NB4 (cell line): Measurements from ENCODE around the gene RAD51B.

ENCODE experiments used
- DNase-seq: peaks from one replicate; pipeline ENCODE4 v3.0.0; 2010; ENCODE audit warnings: low read depth
- H3K4me3 ChIP-seq: one replicate; pipeline ENCODE4 v1.5.1; 2011; ENCODE audit warnings: mild to moderate bottlenecking, low read depth, low read length, moderate library complexity
- CTCF ChIP-seq: IDR thresholded peaks from one replicate; pipeline ENCODE4 v1.5.1; 2012; ENCODE audit warnings: low read depth, low read length
- MAX ChIP-seq: IDR thresholded peaks from 2 replicates; pipeline ENCODE4 v1.6.1; 2011; ENCODE audit warnings: low read depth, low read length
- MYC ChIP-seq: IDR thresholded peaks from 2 replicates; pipeline ENCODE4 v1.6.1; 2011; ENCODE audit warnings: low read depth, low read length
- POLR2A ChIP-seq: IDR thresholded peaks from 2 replicates; pipeline ENCODE4 v1.6.1; 2011; ENCODE audit warnings: mild to moderate bottlenecking; ENCODE audit not compliant: insufficient read length; ENCODE audit errors: extremely low read depth

The RAD51B gene

DNA sequence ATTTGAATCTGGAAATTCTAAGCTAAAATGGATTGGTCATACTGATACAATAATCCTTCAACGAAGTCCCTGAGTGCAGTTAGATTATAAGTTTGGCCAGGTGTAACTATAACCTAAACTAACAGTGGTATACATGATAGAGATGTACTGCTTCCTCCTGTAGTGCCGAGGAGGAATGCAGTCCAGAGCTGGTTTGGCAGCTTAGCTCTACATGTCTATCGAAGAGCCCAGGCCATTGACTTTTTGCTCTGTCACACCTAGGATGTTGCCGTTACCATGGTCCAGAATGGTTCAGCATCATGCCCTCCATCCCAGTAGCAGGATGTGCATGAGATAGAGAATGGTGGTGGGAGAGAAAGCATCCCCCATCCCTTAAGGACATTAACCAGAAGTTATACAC lies 655.2 kb downstream of the RAD51B start:
- DNase-seq: no peak
- H3K4me3 ChIP-seq: no peak overlapping the region
- TF ChIP-seq POLR2A: no peak

DNA sequence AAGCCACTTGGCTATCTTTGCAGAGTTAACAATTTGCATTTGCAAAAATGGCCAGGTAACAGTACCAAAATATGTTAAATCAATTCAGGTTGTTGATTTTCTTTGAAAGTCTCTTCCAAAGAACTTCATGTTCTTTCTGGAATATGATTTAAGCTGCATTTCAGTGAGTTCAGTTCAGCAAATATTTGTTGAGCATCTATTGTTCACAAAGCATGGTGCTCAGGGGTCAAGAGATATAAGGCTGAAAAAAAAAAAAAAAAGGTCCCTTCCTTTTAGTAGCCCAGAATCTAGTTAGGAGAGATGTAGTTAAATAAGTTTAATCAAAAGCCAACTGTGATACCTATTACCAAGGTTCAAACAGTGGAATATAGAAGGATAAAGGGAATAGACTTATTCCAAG lies 656.2 kb downstream of the RAD51B start:
- H3K4me3 ChIP-seq: no peak overlapping the region
- no peak for DNase-seq
- TF ChIP-seq MYC (no peak), CTCF (no peak), MAX (no peak), POLR2A (no peak)

DNA sequence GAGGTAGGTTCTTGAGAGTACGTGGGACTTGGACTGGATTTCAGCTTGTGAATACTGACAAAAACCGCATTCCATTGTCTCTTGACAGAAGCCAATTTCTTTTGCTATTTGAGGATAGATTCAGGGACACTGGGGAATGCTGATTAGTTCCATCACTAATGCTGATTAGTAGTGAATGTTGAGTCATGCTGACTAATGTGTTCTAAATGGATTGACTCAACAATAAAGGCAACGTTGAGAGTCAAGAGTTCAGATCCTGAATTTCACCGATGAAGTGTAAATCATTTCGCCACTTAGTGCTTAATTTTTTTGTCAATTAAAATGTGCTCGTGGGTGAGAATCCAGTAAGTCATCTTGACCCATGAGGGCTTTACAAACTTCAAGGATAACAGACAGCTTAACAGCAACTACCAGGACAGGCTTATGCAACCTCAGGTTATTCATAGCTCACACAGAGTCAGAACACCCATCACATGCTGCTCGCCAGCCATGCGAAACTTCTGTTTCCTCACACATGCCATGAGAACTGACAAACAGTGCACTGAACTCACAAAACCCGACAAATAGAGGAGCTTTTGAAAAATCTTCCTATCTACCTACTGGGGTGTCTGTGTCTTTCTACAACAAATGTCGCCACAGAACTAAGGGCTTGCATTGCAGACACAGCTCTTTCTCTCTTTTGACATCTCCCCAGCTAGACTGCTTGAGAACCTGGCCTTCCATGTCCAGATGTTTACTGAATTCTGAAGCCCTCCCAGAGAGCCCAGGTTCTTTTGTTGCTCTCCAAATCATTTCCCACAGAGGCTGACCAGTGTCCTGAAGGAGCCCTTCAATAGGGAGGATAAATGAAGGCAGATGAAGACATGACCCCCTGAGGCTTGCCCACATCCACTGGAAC lies 656.9 kb downstream of the RAD51B start:
- TF ChIP-seq POLR2A: no peak
- no peak for TF ChIP-seq MYC
- 0 out of 2 replicates have a peak, but pooled peaks have one; percentile 28 for TF ChIP-seq MAX
- no peak for TF ChIP-seq CTCF
- H3K4me3 ChIP-seq: no peak overlapping the region
- peak; percentile 8 for DNase-seq

GRCh38 chr14:68477110-68477455 lies 657.5 kb downstream of the RAD51B start:
- no peak for DNase-seq
- no peak for TF ChIP-seq CTCF
- no peak for TF ChIP-seq POLR2A
- no peak for TF ChIP-seq MYC
- H3K4me3 ChIP-seq: no peak overlapping the region

DNA sequence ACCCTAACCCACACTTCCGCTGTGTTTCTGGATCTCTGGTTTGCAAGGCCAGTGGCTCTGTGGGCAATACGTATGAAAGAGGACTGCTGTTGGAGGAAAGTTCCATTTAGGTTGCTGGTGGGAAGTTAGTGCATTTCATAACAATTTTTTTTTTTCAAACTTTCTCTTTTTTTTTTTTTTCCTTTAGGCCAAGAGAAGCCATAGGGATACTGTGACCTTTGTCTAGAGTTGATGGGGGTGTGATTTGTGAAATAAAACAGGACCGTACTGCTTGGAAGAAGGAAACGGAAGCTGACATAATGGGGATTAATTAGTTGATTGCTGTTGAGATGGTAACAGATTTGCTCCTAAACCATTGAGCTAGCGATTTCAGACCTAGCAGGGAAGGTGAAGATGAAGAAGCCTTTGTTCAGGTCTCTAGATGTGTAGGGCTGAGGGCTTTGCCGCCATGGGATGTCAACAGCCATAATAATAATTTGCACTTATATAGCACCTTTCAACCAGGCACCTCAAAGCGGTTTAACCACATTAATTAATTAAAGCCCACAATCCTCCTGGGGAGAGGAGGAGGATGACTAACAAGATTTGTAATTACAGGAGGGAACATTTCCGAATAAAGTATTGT lies 658.0 kb downstream of the RAD51B start:
- TF ChIP-seq CTCF (no peak), MYC (no peak)
- no peak overlapping the region for H3K4me3 ChIP-seq
- no peak for DNase-seq

DNA sequence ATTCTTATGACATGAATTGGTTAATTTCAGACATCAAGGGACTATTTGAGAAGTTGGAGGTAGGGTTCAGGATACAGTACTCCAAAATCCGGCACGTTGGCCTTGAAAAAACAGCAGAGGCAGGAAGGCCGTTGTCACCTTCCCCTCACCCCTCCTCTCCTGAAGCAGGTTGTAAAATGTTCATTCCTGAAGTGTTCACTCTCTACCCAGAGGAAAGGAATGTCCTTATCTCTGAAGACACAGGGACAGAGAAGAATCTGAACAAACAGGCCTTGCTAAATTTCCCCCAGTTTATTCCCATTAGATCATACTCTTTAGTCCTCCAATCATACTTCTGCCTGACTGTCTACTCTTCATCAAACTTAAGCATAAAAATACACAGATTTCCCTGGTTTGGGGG lies 659.7 kb downstream of the RAD51B start:
- H3K4me3 ChIP-seq: no peak overlapping the region
- DNase-seq: no peak
- TF ChIP-seq MAX: no peak
- TF ChIP-seq MYC: no peak
- TF ChIP-seq POLR2A: no peak
- no peak for TF ChIP-seq CTCF
